ENCODE results near the gene ZNF563. TPM values are rescaled to one million over a fixed set of nuclear protein-coding genes. Genes with fewer than 3 reads are reported as not detected.

Gene ZNF563
- total RNA-seq, 1 experiment from 2014 or later: 0.26 TPM

GRCh38 chr19:12270854-12271253 lies 62.6 kb downstream of the ZNF563 start:
- BruUV-seq (replicated peaks): no TSS peak
- H3K4me1 ChIP-seq (ENCODE audit: insufficient read depth, low read length, poor library complexity, severe bottlenecking): no peaks in the 10 kb centered on the region
- no peak overlapping the region for H3K27ac ChIP-seq (ENCODE audit: low read depth, low read length, poor library complexity, severe bottlenecking)
- no peak for DNase-seq (ENCODE audit: low spot score)
- peaks cover 12% of the 10 kb centered on the region for H3K36me3 ChIP-seq (ENCODE audit: insufficient read depth, low read length, poor library complexity, severe bottlenecking)
- H3K9me3 ChIP-seq (ENCODE audit: low read depth, low read length, poor library complexity, severe bottlenecking): peaks cover 50% of the 10 kb centered on the region
- no peaks in the 10 kb centered on the region for H3K27me3 ChIP-seq (replicated peaks; ENCODE audit: insufficient read depth, low read depth, low read length, poor library complexity)
- no peak overlapping the region for H3K4me3 ChIP-seq (ENCODE audit: low read depth, low read length, poor library complexity, severe bottlenecking)
- CTCF ChIA-PET: no interaction called here
- TF ChIP-seq CTCF (conservative IDR thresholded peaks at IDR 0.05; ENCODE audit: low read depth, low read length) (no peak), EZH2 (IDR thresholded peaks at IDR 0.05; ENCODE audit: borderline replicate concordance, low read depth, low read length, poor library complexity, severe bottlenecking) (no peak)
- intact Hi-C loops (cut with micrococcal nuclease; ENCODE audit: unreplicated experiment): no loop called here
- POLR2A ChIA-PET (ENCODE audit: low non-redundant PET): no interaction called here

Other genes starting within 250 kb of the ZNF563 start
- 4.9 and 5.4 TPM in 2 replicates for gene ZNF20, start 193.3 kb downstream of the ZNF563 start, total RNA-seq (2021)
- gene ZNF625, start 176.9 kb downstream of the ZNF563 start, total RNA-seq (2021): 9.1 and 11.1 TPM in 2 replicates
- 9.6 and 12.2 TPM in 2 replicates for gene ZNF136, start 170.5 kb downstream of the ZNF563 start, total RNA-seq (2021)
- 2.5 and 4.3 TPM in 2 replicates for gene ZNF44, start 38.8 kb downstream of the ZNF563 start, total RNA-seq (2021)
- gene ZNF442, start 32.0 kb upstream of the ZNF563 start, total RNA-seq (2021): 0.86 and 0.90 TPM in 2 replicates
- gene ZNF799, start 67.6 kb upstream of the ZNF563 start, total RNA-seq (2021): 2.8 and 3.0 TPM in 2 replicates
- gene ZNF443, start 107.4 kb upstream of the ZNF563 start, total RNA-seq (2021): 4.3 and 5.2 TPM in 2 replicates
- gene ZNF709, start 151.2 kb upstream of the ZNF563 start, total RNA-seq (2021): 3.6 and 5.1 TPM in 2 replicates
- 6.3 and 7.9 TPM in 2 replicates for gene ZNF564, start 217.8 kb upstream of the ZNF563 start, total RNA-seq (2021)